SK-N-SH treated with all-trans-retinoic acid at 6 μM for 48 hours (cell line): ENCODE data around the gene PTPRN2.

Source experiments
- ISL1 ChIP-seq: fragments of 250-450 bp; sonication (Bioruptor Pico); IDR thresholded peaks from 2 replicates; pipeline ENCODE4 v2.1.2; 2022; ENCODE audit warnings: mild to moderate bottlenecking, moderate library complexity
- PPARA ChIP-seq: fragments of 250-450 bp; sonication (Bioruptor Pico); IDR thresholded peaks from 2 replicates; pipeline ENCODE4 v1.5.0; 2020; ENCODE audit warnings: mild to moderate bottlenecking, borderline replicate concordance

- TF ChIP-seq ISL1 (CRISPR knock-in tag) (no peak), PPARA (CRISPR knock-in tag) (no peak)
These were observed 396.9 kb downstream of the PTPRN2 start for GRCh38 chr7:158190756-158191155.
